ENCODE measurements around the gene CTAGE1.

DNA sequence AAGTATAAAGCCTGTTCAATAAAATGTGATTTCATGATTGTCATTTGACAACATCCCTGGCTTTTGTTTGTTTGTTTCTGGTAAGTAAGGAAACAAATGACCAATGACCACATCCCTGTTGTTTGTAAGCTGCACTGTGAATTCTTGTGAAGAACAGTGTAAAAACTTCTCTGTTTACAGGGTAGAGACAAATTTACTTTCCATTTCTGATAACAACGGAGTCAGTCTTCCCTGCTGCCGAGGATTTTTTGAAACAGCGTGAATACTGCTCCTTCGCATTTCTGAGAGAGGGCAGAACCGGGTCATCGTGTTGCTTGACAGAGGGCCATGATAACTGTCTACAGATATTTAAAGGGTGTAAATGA lies 38.4 kb upstream of the CTAGE1 start:
- TF ChIP-seq, protein P1, sequence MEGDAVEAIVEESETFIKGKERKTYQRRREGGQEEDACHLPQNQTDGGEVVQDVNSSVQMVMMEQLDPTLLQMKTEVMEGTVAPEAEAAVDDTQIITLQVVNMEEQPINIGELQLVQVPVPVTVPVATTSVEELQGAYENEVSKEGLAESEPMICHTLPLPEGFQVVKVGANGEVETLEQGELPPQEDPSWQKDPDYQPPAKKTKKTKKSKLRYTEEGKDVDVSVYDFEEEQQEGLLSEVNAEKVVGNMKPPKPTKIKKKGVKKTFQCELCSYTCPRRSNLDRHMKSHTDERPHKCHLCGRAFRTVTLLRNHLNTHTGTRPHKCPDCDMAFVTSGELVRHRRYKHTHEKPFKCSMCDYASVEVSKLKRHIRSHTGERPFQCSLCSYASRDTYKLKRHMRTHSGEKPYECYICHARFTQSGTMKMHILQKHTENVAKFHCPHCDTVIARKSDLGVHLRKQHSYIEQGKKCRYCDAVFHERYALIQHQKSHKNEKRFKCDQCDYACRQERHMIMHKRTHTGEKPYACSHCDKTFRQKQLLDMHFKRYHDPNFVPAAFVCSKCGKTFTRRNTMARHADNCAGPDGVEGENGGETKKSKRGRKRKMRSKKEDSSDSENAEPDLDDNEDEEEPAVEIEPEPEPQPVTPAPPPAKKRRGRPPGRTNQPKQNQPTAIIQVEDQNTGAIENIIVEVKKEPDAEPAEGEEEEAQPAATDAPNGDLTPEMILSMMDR (IDR thresholded peaks at IDR 0.05; ENCODE audit: poor library complexity): no peak
- TF ChIP-seq EZH2 (IDR thresholded peaks at IDR 0.05; ENCODE audit: borderline replicate concordance): no peak
- TF ChIP-seq EZH2phosphoT487 (IDR thresholded peaks at IDR 0.05; ENCODE audit: low read depth, severe bottlenecking, unreplicated experiment): no peak

Measured in hepatocyte (in vitro differentiated cells).